ENCODE results near the gene SOD2.
A peak's percentile ranks its signal among the peaks of the same experiment; 100 is the strongest.
"Not testable (repeated sequence)": the region's sequence is repeated elsewhere in the genome, so short reads cannot be mapped to it uniquely, and the experiment has no call there.

Gene SOD2

GRCh38 chr6:159715605-159716004 is 22.6 kb upstream of the SOD2 start:
- no peak for DNase-seq

- DNase-seq = no peak
These were observed 22.1 kb upstream of the SOD2 start for GRCh38 chr6:159715166-159715565.

GRCh38 chr6:159714404-159714803 is 21.4 kb upstream of the SOD2 start:
- no peak for DNase-seq

- no peak for DNase-seq
These were observed 20.9 kb upstream of the SOD2 start for GRCh38 chr6:159713984-159714383.

GRCh38 chr6:159712389-159712788 is 19.3 kb upstream of the SOD2 start:
- DNase-seq = not testable (repeated sequence)

- DNase-seq = not testable (repeated sequence)
These were observed 17.6 kb upstream of the SOD2 start for GRCh38 chr6:159710603-159711002.

GRCh38 chr6:159701413-159701999 is 8.5 kb upstream of the SOD2 start:
- DNase-seq = no peak

- DNase-seq = no peak
These were observed 7.9 kb upstream of the SOD2 start for GRCh38 chr6:159700970-159701369.

GRCh38 chr6:159695984-159696383 is 2.9 kb upstream of the SOD2 start:
- DNase-seq = no peak

- DNase-seq = peak; percentile 50
These were observed 979 bp upstream of the SOD2 start for GRCh38 chr6:159693894-159694545.

GRCh38 chr6:159692303-159693127 is 526 bp downstream of the SOD2 start:
- peak; percentile 28 for DNase-seq

GRCh38 chr6:159691963-159692287 is 1.1 kb downstream of the SOD2 start:
- no peak for DNase-seq

GRCh38 chr6:159691133-159691962 is 1.7 kb downstream of the SOD2 start:
- peak; percentile 20 for DNase-seq

GRCh38 chr6:159690135-159690534 is 2.9 kb downstream of the SOD2 start:
- DNase-seq = not testable (repeated sequence)

- no peak for DNase-seq
These were observed 4.0 kb downstream of the SOD2 start for GRCh38 chr6:159689001-159689400.

- DNase-seq = no peak
These were observed 4.7 kb downstream of the SOD2 start for GRCh38 chr6:159688266-159688905.

- no peak for DNase-seq
These were observed 5.7 kb downstream of the SOD2 start for GRCh38 chr6:159687341-159687740.

GRCh38 chr6:159686703-159687102 is 6.3 kb downstream of the SOD2 start:
- DNase-seq = no peak

- no peak for DNase-seq
These were observed 7.0 kb downstream of the SOD2 start for GRCh38 chr6:159686040-159686439.

- no peak for DNase-seq
These were observed 9.1 kb downstream of the SOD2 start for GRCh38 chr6:159684013-159684304.

GRCh38 chr6:159682810-159683209 is 10.2 kb downstream of the SOD2 start:
- DNase-seq = no peak

GRCh38 chr6:159682295-159682694 is 10.7 kb downstream of the SOD2 start:
- no peak for DNase-seq
